Ascending aorta (tissue), 2 donors: ENCODE data around the gene TRIM37. TPM values are rescaled to one million over a fixed set of nuclear protein-coding genes. Genes with fewer than 3 reads are reported as not detected.

ENCODE experiments used
- DNase-seq, 2 donors: peaks; one replicate each; pipeline ENCODE4 v3.0.0-alpha.2; 2019; ENCODE audit warnings: low spot score in 2 of 2
- H3K27ac ChIP-seq, 2 donors: fragments of 200-600 bp; sonication (generic); one replicate each; pipeline ENCODE4 v1.5.1; 2016 to 2017; ENCODE audit warnings: mild to moderate bottlenecking in 1 of 2
- H3K27me3 ChIP-seq: fragments of 200-600 bp; sonication (generic); one replicate; pipeline ENCODE4 v1.5.1; 2017
- H3K36me3 ChIP-seq, 2 donors: fragments of 200-600 bp; sonication (generic); one replicate each; pipeline ENCODE4 v1.5.1; 2016
- H3K4me1 ChIP-seq, 2 donors: fragments of 200-600 bp; sonication (generic); one replicate each; pipeline ENCODE4 v1.5.1; 2016 to 2017; ENCODE audit warnings: mild to moderate bottlenecking in 1 of 2
- H3K4me3 ChIP-seq, 2 donors: fragments of 200-600 bp; sonication (generic); one replicate each; pipeline ENCODE4 v1.5.1; 2016 to 2017; ENCODE audit warnings: mild to moderate bottlenecking in 1 of 2
- H3K9me3 ChIP-seq, 2 donors: fragments of 200-600 bp; sonication (generic); one replicate each; pipeline ENCODE4 v1.5.1; 2016
- intact Hi-C: fragments of 100-400 bp; cut with DNase I; formaldehyde crosslinking; loops from one replicate; pipeline ENCODE4 v1.15.1; 2023
- total RNA-seq: library from RNA; depleted of rRNA; stranded (reverse); fragments of >200 nt; gene quantifications from one replicate; pipeline ENCODE4 v1.1.0, GENCODE V29; 2016
- TF ChIP-seq, protein P1 (sequence below), 3 experiments: fragments of 200-600 bp in 2 of 3; fragments of 450-650 bp in 1 of 3; sonication (generic) in 2 of 3; IDR thresholded peaks; one replicate each; pipeline ENCODE4 v1.5.1; 2016 to 2019; ENCODE audit warnings: antibody characterized with exemption in 3 of 3, mild to moderate bottlenecking in 1 of 3, moderate library complexity in 1 of 3

Gene TRIM37
- total RNA-seq, 1 donor from 2014 or later = 15.0 TPM

DNA sequence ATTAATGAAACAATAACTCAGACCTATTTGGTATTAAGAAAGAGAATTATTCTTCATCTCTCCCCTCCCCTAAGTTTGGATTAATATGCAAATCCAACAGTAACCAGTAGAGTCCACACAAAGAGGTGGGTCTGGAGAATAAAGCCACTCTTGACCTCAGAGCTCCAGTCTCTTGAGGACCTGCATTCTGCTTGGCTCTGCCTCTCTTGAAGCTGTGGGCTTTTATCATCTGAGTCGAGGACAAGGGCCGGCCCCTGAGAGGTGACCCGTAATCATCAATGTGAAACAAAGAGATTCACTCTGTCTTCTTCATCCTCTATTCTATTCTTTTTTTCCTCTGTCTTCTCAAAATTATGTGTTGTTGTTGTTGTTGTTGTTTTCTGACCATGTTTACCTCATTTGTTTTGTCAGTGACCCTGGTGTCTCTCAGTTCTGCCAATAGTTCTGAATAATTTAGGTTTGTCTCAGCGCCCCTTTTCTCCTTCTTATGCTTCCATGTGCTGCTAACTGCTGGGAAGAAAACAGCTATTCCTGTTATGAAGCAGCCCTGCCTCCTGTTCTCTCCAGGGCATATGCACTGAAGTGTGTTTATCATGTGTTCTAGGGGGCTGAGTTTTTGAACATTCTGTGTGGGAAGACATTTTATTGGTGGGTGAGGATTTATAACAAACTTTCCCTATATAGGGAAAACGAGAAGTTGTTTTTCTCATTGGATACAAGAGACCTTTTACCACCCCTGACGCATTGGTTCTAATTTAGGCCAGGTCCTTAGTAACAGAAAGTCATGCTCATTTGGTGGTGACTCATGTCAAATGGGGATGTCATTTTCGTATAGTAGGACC lies 135.8 kb downstream of the TRIM37 start:
- Histone ChIP-seq H3K36me3 (no peaks in the 10 kb centered on the region), H3K27ac (no peak overlapping the region), H3K4me3 (no peak overlapping the region), H3K4me1 (no peaks in the 10 kb centered on the region), H3K27me3 (no peaks in the 10 kb centered on the region), H3K9me3 (no peaks in the 10 kb centered on the region)
- TF ChIP-seq, protein P1, sequence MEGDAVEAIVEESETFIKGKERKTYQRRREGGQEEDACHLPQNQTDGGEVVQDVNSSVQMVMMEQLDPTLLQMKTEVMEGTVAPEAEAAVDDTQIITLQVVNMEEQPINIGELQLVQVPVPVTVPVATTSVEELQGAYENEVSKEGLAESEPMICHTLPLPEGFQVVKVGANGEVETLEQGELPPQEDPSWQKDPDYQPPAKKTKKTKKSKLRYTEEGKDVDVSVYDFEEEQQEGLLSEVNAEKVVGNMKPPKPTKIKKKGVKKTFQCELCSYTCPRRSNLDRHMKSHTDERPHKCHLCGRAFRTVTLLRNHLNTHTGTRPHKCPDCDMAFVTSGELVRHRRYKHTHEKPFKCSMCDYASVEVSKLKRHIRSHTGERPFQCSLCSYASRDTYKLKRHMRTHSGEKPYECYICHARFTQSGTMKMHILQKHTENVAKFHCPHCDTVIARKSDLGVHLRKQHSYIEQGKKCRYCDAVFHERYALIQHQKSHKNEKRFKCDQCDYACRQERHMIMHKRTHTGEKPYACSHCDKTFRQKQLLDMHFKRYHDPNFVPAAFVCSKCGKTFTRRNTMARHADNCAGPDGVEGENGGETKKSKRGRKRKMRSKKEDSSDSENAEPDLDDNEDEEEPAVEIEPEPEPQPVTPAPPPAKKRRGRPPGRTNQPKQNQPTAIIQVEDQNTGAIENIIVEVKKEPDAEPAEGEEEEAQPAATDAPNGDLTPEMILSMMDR (IDR thresholded peaks at IDR 0.05) = no peak
- DNase-seq = no peak
- intact Hi-C loops = no loop called here

DNA sequence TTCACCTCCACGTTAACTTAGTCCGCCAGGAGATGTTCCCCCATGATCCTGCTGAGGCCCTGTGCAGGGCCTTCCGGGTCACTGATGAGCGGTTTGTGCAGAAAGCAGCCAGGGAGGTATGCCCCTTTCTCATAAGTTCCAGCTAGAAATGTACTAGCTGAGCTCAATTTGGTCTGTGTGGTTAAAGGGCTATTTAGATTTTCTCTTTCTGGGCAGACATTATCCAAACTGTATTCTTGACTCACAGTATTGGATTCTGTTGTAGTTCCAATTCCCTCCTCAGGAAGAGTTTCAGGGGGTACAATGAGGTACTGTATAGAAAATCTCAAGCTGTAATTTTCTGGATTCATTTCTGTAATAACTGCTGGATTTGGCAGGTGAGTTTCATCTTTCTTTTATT lies 137.1 kb downstream of the TRIM37 start:
- TF ChIP-seq, protein P1 (IDR thresholded peaks at IDR 0.05) = no peak

GRCh38 chr17:58969156-58969555 lies 137.5 kb downstream of the TRIM37 start:
- Histone ChIP-seq H3K27me3 (no peaks in the 10 kb centered on the region), H3K9me3 (no peaks in the 10 kb centered on the region), H3K27ac (no peak overlapping the region), H3K4me3 (no peak overlapping the region), H3K4me1 (no peaks in the 10 kb centered on the region), H3K36me3 (no peaks in the 10 kb centered on the region)
- intact Hi-C loops = no loop called here
- no peak for DNase-seq
- TF ChIP-seq, protein P1 (IDR thresholded peaks at IDR 0.05) = no peak

More for the DNA sequence above, 137.1 kb downstream of the TRIM37 start:
- intact Hi-C loops = no loop called here
- Histone ChIP-seq H3K36me3 (no peaks in the 10 kb centered on the region), H3K27me3 (no peaks in the 10 kb centered on the region), H3K27ac (no peak overlapping the region), H3K4me3 (no peak overlapping the region), H3K4me1 (no peaks in the 10 kb centered on the region), H3K9me3 (no peaks in the 10 kb centered on the region)
- no peak for DNase-seq

GRCh38 chr17:58968426-58969061 lies 138.1 kb downstream of the TRIM37 start:
- Histone ChIP-seq H3K4me1 (no peaks in the 10 kb centered on the region), H3K27ac (no peak overlapping the region), H3K36me3 (no peaks in the 10 kb centered on the region), H3K27me3 (no peaks in the 10 kb centered on the region), H3K4me3 (no peak overlapping the region), H3K9me3 (no peaks in the 10 kb centered on the region)
- DNase-seq = no peak
- TF ChIP-seq, protein P1 (IDR thresholded peaks at IDR 0.05) = no peak
- intact Hi-C loops = no loop called here

- intact Hi-C loops = no loop called here
- TF ChIP-seq, protein P1 (IDR thresholded peaks at IDR 0.05) = no peak
Measured at GRCh38 chr17:58966208-58966607, 140.5 kb downstream of the TRIM37 start.

More at GRCh38 chr17:58966208-58966607, 140.5 kb downstream of the TRIM37 start:
- H3K27ac ChIP-seq = no peak overlapping the region
- no peaks in the 10 kb centered on the region for H3K9me3 ChIP-seq
- DNase-seq = no peak
- H3K4me1 ChIP-seq = no peaks in the 10 kb centered on the region
- no peaks in the 10 kb centered on the region for H3K27me3 ChIP-seq
- H3K36me3 ChIP-seq = no peaks in the 10 kb centered on the region
- H3K4me3 ChIP-seq = no peak overlapping the region
